ENCODE data around the gene RGS10.

DNA sequence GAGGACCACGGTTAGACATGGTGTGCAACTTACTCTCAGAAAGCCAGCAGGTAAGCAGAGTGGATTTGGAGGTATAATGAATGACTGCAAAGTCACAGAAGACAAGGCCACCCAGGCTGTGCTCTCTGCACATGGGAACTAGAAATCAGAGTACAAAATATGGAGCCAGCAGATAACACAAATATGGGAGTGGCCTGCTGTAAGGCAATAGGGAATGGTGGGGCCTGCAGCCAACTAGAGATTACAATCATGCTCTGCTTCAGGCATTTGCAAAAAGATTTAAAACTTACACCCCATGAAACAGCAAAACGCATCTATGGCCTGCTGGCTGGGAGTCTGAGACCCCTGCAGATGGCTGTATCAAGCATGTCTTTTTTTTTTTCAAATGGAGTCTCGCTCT is 47.0 kb downstream of the RGS10 start:
- TF ChIP-seq JUN (CRISPR knock-in tag; IDR thresholded peaks at IDR 0.05), result no peak
- TF ChIP-seq, protein P1, sequence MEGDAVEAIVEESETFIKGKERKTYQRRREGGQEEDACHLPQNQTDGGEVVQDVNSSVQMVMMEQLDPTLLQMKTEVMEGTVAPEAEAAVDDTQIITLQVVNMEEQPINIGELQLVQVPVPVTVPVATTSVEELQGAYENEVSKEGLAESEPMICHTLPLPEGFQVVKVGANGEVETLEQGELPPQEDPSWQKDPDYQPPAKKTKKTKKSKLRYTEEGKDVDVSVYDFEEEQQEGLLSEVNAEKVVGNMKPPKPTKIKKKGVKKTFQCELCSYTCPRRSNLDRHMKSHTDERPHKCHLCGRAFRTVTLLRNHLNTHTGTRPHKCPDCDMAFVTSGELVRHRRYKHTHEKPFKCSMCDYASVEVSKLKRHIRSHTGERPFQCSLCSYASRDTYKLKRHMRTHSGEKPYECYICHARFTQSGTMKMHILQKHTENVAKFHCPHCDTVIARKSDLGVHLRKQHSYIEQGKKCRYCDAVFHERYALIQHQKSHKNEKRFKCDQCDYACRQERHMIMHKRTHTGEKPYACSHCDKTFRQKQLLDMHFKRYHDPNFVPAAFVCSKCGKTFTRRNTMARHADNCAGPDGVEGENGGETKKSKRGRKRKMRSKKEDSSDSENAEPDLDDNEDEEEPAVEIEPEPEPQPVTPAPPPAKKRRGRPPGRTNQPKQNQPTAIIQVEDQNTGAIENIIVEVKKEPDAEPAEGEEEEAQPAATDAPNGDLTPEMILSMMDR (IDR thresholded peaks at IDR 0.05), result no peak
- TF ChIP-seq, protein P2, sequence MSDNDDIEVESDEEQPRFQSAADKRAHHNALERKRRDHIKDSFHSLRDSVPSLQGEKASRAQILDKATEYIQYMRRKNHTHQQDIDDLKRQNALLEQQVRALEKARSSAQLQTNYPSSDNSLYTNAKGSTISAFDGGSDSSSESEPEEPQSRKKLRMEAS (CRISPR knock-in tag; IDR thresholded peaks at IDR 0.05), result no peak

Data from WTC11 (cell line).